Epithelial cell of prostate (primary cell): ENCODE data around the gene CCN6.
"Not testable (repeated sequence)": the region's sequence is repeated elsewhere in the genome, so short reads cannot be mapped to it uniquely, and the experiment has no call there.

Experiments
- DNase-seq: peaks from one replicate; pipeline ENCODE4 v3.0.0-alpha.2; 2011; ENCODE audit warnings: low read depth, low spot score
- H3K27ac ChIP-seq: fragments of 450-650 bp; 2 replicates; pipeline ENCODE4 v1.5.1; 2017; ENCODE audit warnings: mild to moderate bottlenecking

Gene CCN6

DNA sequence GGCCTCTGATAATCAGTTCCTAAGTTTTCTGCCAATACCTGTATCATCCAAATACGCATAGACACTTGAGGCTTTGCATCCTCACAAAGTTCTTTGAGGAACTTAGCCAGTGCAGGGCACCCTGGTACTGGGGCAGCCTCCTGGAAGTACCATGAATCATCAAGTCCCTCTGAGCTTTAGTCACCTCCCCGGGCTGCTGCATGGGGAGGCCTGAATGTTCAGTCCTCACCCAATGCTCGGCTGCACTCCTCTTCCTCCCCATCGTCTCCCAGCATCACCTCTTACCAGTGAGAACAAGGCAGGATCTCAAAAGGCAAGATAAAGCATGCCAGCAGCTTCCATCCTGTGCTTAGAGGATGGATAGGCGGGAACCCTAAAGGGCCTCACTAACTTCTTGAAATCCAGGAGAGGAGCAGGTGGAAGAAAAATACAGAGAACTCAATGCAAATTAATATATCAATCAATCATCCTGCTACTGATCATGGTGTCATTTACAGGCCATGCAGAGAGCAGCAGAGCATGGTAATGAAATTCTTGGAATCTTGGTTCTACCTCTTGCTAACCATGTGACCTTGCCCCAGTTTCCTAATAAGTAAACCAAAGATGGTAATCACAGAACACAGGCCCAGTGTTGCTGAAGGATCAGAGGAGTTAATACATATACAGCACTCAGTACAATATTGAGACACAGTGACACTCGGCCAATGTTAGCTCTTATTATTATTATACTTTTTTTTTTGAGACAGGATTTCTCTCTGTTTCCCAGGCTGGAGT is 4.7 kb upstream of the CCN6 start:
- no peak for DNase-seq
- H3K27ac ChIP-seq: no peak overlapping the region

DNA sequence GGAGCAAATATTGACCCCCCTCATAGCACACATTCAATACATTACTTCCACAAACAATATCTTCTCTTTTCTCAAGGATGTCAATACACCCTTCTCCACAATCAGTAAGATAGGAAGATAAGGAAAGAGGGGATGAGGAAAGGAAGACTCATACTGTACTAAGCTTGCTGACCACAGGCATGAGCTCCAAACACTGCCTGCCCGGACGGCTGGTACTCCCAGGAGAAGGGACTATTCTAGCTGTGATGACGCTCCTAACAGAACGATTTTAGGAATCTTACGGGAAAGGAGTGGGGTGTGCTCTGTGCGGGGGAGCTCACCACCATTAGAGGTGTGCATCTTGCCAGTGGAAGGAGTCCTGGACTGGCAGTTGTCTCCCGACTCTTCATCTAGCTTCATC is 3.9 kb upstream of the CCN6 start:
- no peak overlapping the region for H3K27ac ChIP-seq
- no peak for DNase-seq

GRCh38 chr6:112050429-112050828 is 3.5 kb upstream of the CCN6 start:
- DNase-seq: no peak
- no peak overlapping the region for H3K27ac ChIP-seq

- H3K27ac ChIP-seq, DNase-seq: not testable (repeated sequence)
These were observed 2.6 kb upstream of the CCN6 start for GRCh38 chr6:112051251-112051740.

- no peak for DNase-seq
- H3K27ac ChIP-seq: peak overlapping the region; percentile 34
These were observed 769 bp downstream of the CCN6 start for GRCh38 chr6:112054555-112055190.

DNA sequence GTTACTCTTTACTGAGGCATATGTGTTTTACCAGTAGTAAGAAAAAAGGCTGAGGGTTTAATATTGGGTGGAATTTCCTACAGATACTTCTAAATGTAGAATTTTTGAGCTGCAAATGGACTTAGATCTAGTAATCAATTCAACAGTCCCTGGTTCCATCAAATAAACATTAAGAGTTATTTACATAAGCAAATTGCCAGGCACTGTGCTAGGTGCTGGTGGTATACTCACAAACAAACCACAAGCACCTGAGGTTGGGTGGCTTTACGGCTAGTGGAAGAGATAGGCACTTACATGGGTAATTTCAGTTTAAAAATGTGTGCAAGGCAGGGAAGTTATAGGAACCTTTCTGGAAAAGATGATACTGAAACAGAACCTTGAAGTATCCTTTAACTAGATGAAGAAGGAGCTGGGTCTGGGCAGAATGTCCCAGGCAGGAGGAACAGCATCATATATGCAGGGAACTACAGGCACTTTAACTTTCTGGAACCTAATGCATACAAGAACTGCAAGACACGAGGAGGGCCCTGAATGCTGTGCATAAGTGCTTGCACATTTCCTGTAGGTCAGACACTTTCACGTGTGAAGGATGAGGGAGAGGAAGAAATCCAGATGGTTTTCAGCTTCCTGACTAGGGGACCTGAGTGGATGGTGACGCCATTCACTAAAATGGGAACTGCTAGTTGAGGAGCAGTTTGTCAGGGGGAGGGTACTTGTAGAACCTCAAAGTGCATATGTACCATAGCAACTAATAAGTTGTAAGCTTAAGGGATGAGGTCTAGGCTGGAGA is 4.5 kb downstream of the CCN6 start:
- no peak for DNase-seq
- H3K27ac ChIP-seq: no peak overlapping the region

- H3K27ac ChIP-seq: no peak overlapping the region
- DNase-seq: no peak
These were observed 7.7 kb downstream of the CCN6 start for GRCh38 chr6:112061605-112062004.

DNA sequence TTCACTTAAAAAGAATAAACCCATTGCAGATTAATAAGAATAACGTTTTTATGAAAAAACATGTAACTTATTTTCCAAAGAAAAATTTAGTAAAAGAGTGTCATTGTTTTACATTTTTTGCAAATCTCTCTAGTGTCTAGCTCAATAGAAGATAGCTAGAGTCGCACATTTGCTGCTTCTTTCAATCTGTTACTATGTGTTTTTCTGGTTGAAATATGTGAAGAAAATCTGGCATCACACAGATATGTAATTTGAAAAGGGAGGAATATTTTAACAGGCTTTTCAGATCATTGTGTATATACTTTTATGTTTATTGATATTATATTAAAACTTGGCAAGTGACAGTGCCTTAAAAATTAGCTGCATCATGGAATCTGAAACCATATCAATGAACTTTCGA is 9.1 kb downstream of the CCN6 start:
- no peak overlapping the region for H3K27ac ChIP-seq
- no peak for DNase-seq

GRCh38 chr6:112065426-112065986 is 11.6 kb downstream of the CCN6 start:
- no peak overlapping the region for H3K27ac ChIP-seq
- no peak for DNase-seq

GRCh38 chr6:112066606-112067005 is 12.7 kb downstream of the CCN6 start:
- no peak overlapping the region for H3K27ac ChIP-seq

GRCh38 chr6:112081569-112081968 is 27.7 kb downstream of the CCN6 start:
- H3K27ac ChIP-seq: no peak overlapping the region
- no peak for DNase-seq

More at GRCh38 chr6:112066606-112067005, 12.7 kb downstream of the CCN6 start:
- DNase-seq: no peak

- no peak for DNase-seq
- no peak overlapping the region for H3K27ac ChIP-seq
These were observed 31.6 kb downstream of the CCN6 start for GRCh38 chr6:112085286-112086065.

DNA sequence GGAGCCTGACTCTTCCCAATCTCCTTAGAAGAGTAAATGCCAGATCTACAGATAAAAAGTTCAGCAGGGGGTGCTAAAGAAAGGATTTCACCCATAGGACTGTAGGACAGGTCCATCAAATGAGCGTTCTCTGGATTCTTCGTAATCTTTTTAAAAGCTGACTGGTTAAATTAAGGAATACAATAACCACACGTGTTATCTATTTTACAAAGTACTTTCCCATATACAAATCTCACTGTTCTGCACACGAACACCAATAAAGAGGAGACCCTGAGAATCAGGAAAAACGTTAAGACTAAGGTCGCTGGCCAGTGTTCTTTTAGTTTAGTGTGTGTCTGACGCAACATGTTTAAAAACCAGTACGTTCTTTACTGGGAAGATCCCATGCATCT is 32.8 kb downstream of the CCN6 start:
- peak overlapping the region; percentile 59 for H3K27ac ChIP-seq
- DNase-seq: no peak

GRCh38 chr6:112087136-112087911 is 33.4 kb downstream of the CCN6 start, which contains the start of the genes FAM229B and TUBE1:
Gene FAM229B, plus strand, starts transcription at chr6:112087591. Its CDS starts 11,693 bp downstream, at chr6:112099284.
Gene TUBE1, minus strand, starts transcription at chr6:112087482. Its CDS starts 48 bp downstream, at chr6:112087434.
- DNase-seq: peak; percentile 88
- peak within 1 kb of the TSS; percentile 59 for H3K27ac ChIP-seq

DNA sequence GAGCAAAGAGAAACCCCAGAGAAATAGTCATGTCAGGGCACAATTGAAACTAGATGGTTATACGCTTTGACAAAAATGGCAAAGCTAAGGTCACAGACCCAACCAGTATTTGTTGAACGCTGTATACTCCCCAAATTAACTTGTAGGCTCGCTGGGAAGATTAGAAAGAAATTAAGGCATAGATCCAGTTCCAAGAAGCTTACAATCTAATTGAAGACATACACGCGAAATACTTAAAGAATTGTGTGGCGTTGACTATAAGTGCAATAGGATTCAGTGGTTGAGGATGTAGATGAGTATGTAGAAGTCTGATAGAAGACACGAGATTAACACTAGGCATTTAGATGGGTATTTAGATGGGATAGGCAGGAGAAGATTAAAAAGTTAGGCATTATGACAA is 34.0 kb downstream of the CCN6 start:
- DNase-seq: no peak
- H3K27ac ChIP-seq: no peak overlapping the region

- H3K27ac ChIP-seq: no peak overlapping the region
- DNase-seq: no peak
These were observed 43.0 kb downstream of the CCN6 start for GRCh38 chr6:112096901-112097300.

GRCh38 chr6:112100561-112100960 is 46.7 kb downstream of the CCN6 start:
- no peak overlapping the region for H3K27ac ChIP-seq
- no peak for DNase-seq

DNA sequence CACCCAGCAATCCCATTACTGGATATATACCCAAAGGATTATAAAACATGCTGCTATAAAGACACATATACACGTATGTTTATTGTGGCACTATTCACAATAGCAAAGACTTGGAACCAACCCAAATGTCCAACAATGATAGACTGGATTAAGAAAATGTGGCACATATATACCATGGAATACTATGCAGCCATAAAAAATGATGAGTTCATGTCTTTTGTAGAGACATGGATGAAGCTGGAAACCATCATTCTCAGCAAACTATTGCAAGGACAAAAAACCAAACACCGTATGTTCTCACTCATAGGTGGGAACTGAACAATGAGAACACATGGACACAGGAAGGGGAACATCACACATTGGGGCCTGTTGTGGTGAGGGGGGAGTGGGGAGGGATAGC is 52.1 kb downstream of the CCN6 start:
- not testable (repeated sequence) for DNase-seq, H3K27ac ChIP-seq

- DNase-seq: no peak
- H3K27ac ChIP-seq: no peak overlapping the region
These were observed 52.7 kb downstream of the CCN6 start for GRCh38 chr6:112106562-112106961.
